ENCODE measurements around the gene HSD3B1. TPM values are rescaled to one million over a fixed set of nuclear protein-coding genes. Genes with fewer than 3 reads are reported as not detected.

HSD3B1 gene
- total RNA-seq, 1 experiment from 2014 or later = not detected

GRCh38 chr1:119470958-119471357 lies 36.1 kb upstream of the HSD3B1 start:
- no TSS peak for BruUV-seq (replicated peaks)
- Mint-ChIP-seq H3K9me3 (ENCODE audit: low read depth, unreplicated experiment) (no peaks in the 10 kb centered on the region), H3K27ac (ENCODE audit: unreplicated experiment) (no peak overlapping the region), H3K4me1 (ENCODE audit: low read depth, unreplicated experiment) (no peaks in the 10 kb centered on the region), H3K27me3 (ENCODE audit: unreplicated experiment) (peaks cover 77% of the 10 kb centered on the region), H3K4me3 (ENCODE audit: low read depth, unreplicated experiment) (no peak overlapping the region), H3K36me3 (ENCODE audit: insufficient read depth, unreplicated experiment) (no peaks in the 10 kb centered on the region)
- intact Hi-C loops (cut with micrococcal nuclease; ENCODE audit: unreplicated experiment) = no loop called here
- CTCF ChIA-PET = no interaction called here
- no peak for TF ChIP-seq CTCF (IDR thresholded peaks at IDR 0.05; ENCODE audit: unreplicated experiment)
- DNase-seq = no peak

- BruUV-seq (replicated peaks) = no TSS peak
- H3K4me3 Mint-ChIP-seq (ENCODE audit: low read depth, unreplicated experiment) = no peak overlapping the region
These were observed 35.4 kb upstream of the HSD3B1 start for GRCh38 chr1:119471566-119471965.

GRCh38 chr1:119472080-119472818 lies 34.8 kb upstream of the HSD3B1 start:
- Mint-ChIP-seq H3K4me1 (ENCODE audit: low read depth, unreplicated experiment) (no peaks in the 10 kb centered on the region), H3K27me3 (ENCODE audit: unreplicated experiment) (peaks cover 69% of the 10 kb centered on the region), H3K27ac (ENCODE audit: unreplicated experiment) (no peak overlapping the region), H3K36me3 (ENCODE audit: insufficient read depth, unreplicated experiment) (no peaks in the 10 kb centered on the region), H3K4me3 (ENCODE audit: low read depth, unreplicated experiment) (no peak overlapping the region), H3K9me3 (ENCODE audit: low read depth, unreplicated experiment) (no peaks in the 10 kb centered on the region)
- intact Hi-C loops (cut with micrococcal nuclease; ENCODE audit: unreplicated experiment) = no loop called here
- BruUV-seq (replicated peaks) = no TSS peak
- no peak for TF ChIP-seq CTCF (IDR thresholded peaks at IDR 0.05; ENCODE audit: unreplicated experiment)
- DNase-seq = no peak
- CTCF ChIA-PET = no interaction called here

More at GRCh38 chr1:119471566-119471965, 35.4 kb upstream of the HSD3B1 start:
- intact Hi-C loops (cut with micrococcal nuclease; ENCODE audit: unreplicated experiment) = no loop called here
- Mint-ChIP-seq H3K27ac (ENCODE audit: unreplicated experiment) (no peak overlapping the region), H3K36me3 (ENCODE audit: insufficient read depth, unreplicated experiment) (no peaks in the 10 kb centered on the region), H3K4me1 (ENCODE audit: low read depth, unreplicated experiment) (no peaks in the 10 kb centered on the region), H3K9me3 (ENCODE audit: low read depth, unreplicated experiment) (no peaks in the 10 kb centered on the region), H3K27me3 (ENCODE audit: unreplicated experiment) (peaks cover 76% of the 10 kb centered on the region)
- no peak for TF ChIP-seq CTCF (IDR thresholded peaks at IDR 0.05; ENCODE audit: unreplicated experiment)
- DNase-seq = no peak
- CTCF ChIA-PET = no interaction called here

GRCh38 chr1:119472819-119473175 lies 34.2 kb upstream of the HSD3B1 start:
- Mint-ChIP-seq H3K4me3 (ENCODE audit: low read depth, unreplicated experiment) (no peak overlapping the region), H3K9me3 (ENCODE audit: low read depth, unreplicated experiment) (no peaks in the 10 kb centered on the region), H3K27me3 (ENCODE audit: unreplicated experiment) (peaks cover 64% of the 10 kb centered on the region), H3K27ac (ENCODE audit: unreplicated experiment) (no peak overlapping the region), H3K4me1 (ENCODE audit: low read depth, unreplicated experiment) (no peaks in the 10 kb centered on the region), H3K36me3 (ENCODE audit: insufficient read depth, unreplicated experiment) (no peaks in the 10 kb centered on the region)
- no TSS peak for BruUV-seq (replicated peaks)
- CTCF ChIA-PET = no interaction called here
- DNase-seq = no peak
- no peak for TF ChIP-seq CTCF (IDR thresholded peaks at IDR 0.05; ENCODE audit: unreplicated experiment)
- intact Hi-C loops (cut with micrococcal nuclease; ENCODE audit: unreplicated experiment) = no loop called here

Measured in Calu3 (cell line).